ENCODE results near the gene ANKH.

- TF ChIP-seq CTCF (conservative IDR thresholded peaks at IDR 0.05; ENCODE audit: low read depth, low read length) (no peak), EZH2 (IDR thresholded peaks at IDR 0.05; ENCODE audit: borderline replicate concordance, low read depth, low read length, poor library complexity, severe bottlenecking) (no peak)
Observed at GRCh38 chr5:14912206-14912605, 40.6 kb upstream of the ANKH start.
